HL-60 (cell line): Measurements from ENCODE around the gene TRIM26.

ENCODE experiments used
- CTCF ChIP-seq: IDR thresholded peaks from one replicate; pipeline ENCODE4 v1.5.1; 2011; ENCODE audit warnings: low read length, control low read depth, inconsistent platforms; ENCODE audit not compliant: insufficient read depth
- POLR2AphosphoS5 ChIP-seq: IDR thresholded peaks from 2 replicates; pipeline ENCODE4 v1.6.1; 2012; ENCODE audit warnings: low read depth

- no peak for TF ChIP-seq POLR2AphosphoS5
- TF ChIP-seq CTCF: no peak
Observed at GRCh38 chr6:30198166-30199084, 14.8 kb downstream of the TRIM26 start.
